Kidney (tissue), 14 donors: ENCODE measurements around the gene HOXA5. TPM values are rescaled to one million over a fixed set of nuclear protein-coding genes. Genes with fewer than 3 reads are reported as not detected.

Experiments
- DNase-seq, 5 donors: peaks; one replicate each; pipeline ENCODE4 v3.0.0-alpha.2; 2013 to 2020
- FAIRE-seq: peaks from 2 replicates; lab custom pipeline; 2012; peaks lifted over from hg19 to GRCh38; lab: Jason Lieb, UNC
- H3K27ac ChIP-seq, 2 donors: one replicate each; pipeline ENCODE4 v1.7.0; 2013; ENCODE audit warnings: low read depth in 2 of 2, low read length in 2 of 2, inconsistent platforms in 1 of 2
- H3K27me3 ChIP-seq: one replicate; pipeline ENCODE4 v1.7.1; 2013; ENCODE audit warnings: low read length, inconsistent platforms; ENCODE audit not compliant: control insufficient read depth, insufficient read depth
- H3K36me3 ChIP-seq, 3 donors: one replicate each; pipeline versions ENCODE4 v1.7.0 to v1.7.1; 2013; ENCODE audit warnings: low read length in 3 of 3, control low read depth in 1 of 3, inconsistent platforms in 1 of 3; ENCODE audit not compliant: insufficient read depth in 3 of 3, control insufficient read depth in 2 of 3
- H3K4me1 ChIP-seq, 3 donors: one replicate each; pipeline versions ENCODE4 v1.7.0 to v1.7.1; 2013; ENCODE audit warnings: low read length in 3 of 3, inconsistent platforms in 1 of 3, low read depth in 1 of 3; ENCODE audit not compliant: control insufficient read depth in 2 of 3, insufficient read depth in 2 of 3
- H3K4me3 ChIP-seq, 3 donors: one replicate each; pipeline versions ENCODE4 v1.7.0 to v1.8.1; 2013; ENCODE audit warnings: low read length in 3 of 3, control low read depth in 1 of 3, inconsistent platforms in 1 of 3
- H3K9ac ChIP-seq, 3 donors: one replicate each; pipeline versions ENCODE4 v1.7.0 to v1.7.1; 2013; ENCODE audit warnings: low read length in 3 of 3, control low read depth in 1 of 3, inconsistent platforms in 1 of 3
- H3K9me3 ChIP-seq, 3 donors: one replicate each; pipeline versions ENCODE4 v1.7.0 to v1.7.1; 2013; ENCODE audit warnings: low read length in 3 of 3, control low read depth in 1 of 3, inconsistent platforms in 1 of 3; ENCODE audit not compliant: control insufficient read depth in 2 of 3, insufficient read depth in 1 of 3
- intact Hi-C: fragments of 100-400 bp; cut with DNase I; formaldehyde crosslinking; loops from one replicate; pipeline ENCODE4 v1.11.1; 2022
- polyA plus RNA-seq: library from polyadenylated mRNA; stranded (reverse); fragments of 350-450 nt; fragmentation: Illumina TruSeq; extraction: RNeasy Lipid Tissue Mini Kit (QIAGEN cat#74804); gene quantifications from one replicate; pipeline ENCODE4 v1.2.3, GENCODE V29; 2014; ENCODE audit warnings: low read depth, low replicate concordance; ENCODE audit not compliant: insufficient read depth
- total RNA-seq: library from RNA; stranded (reverse); fragmentation: NEBNext Ultra II Directional; extraction: Animal tissue kit (Norgen Biotek cat#: 25700); gene quantifications from one replicate; pipeline ENCODE4 v1.2.1, GENCODE V29; 2021
- TF ChIP-seq, protein P1 (sequence below): IDR thresholded peaks from 3 replicates; pipeline ENCODE4 v1.5.1; 2012; ENCODE audit warnings: mild to moderate bottlenecking, moderate library complexity, borderline replicate concordance; ENCODE audit not compliant: insufficient read depth; ENCODE audit errors: extremely low read depth
- donor health status: control.
- donor health status: control.
- donor health status: control.
- donor health status: control.
- donor health status: control.
- donor health status: DM: yes; HTN: yes; CAD: no.
- donor health status: Normal renal cell carcinoma (clear cell type).

HOXA5 gene
- total and polyA plus RNA-seq, 2 donors from 2014 or later = 19.4 to 38.0 TPM

DNA sequence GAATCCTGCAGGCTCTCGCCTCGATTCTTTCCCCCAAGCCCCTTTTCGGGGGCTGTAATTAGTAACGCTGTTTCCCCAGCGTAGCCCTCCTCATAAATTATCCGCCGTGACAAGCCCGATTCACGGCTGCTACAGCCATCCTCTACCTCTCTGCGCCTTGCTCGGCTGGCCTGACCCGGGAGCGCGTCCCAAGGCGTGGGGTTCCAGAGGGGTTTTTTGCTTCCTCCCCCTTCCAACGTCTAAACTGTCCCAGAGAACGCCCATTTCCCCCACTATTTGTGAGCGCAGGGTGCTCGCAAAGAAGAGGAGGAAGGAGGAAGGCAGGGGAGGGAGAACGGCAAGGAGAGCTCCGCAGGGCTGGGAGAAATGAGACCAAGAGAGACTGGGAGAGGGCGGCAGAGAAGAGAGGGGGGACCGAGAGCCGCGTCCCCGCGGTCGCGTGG lies 880 bp downstream of the HOXA5 start:
- H3K9me3 ChIP-seq = no peaks in the 10 kb centered on the region
- H3K27me3 ChIP-seq = no peaks in the 10 kb centered on the region
- DNase-seq (peak in 2 of 5 donors; percentile 31 to 62), FAIRE-seq (no peak)
- peaks cover 4 to 18% (median 8%) of the 10 kb centered on the region in 3 donors for H3K4me1 ChIP-seq
- peak overlapping the region; percentile 62 to 97 (median 94) for H3K9ac ChIP-seq
- TF ChIP-seq, protein P1, sequence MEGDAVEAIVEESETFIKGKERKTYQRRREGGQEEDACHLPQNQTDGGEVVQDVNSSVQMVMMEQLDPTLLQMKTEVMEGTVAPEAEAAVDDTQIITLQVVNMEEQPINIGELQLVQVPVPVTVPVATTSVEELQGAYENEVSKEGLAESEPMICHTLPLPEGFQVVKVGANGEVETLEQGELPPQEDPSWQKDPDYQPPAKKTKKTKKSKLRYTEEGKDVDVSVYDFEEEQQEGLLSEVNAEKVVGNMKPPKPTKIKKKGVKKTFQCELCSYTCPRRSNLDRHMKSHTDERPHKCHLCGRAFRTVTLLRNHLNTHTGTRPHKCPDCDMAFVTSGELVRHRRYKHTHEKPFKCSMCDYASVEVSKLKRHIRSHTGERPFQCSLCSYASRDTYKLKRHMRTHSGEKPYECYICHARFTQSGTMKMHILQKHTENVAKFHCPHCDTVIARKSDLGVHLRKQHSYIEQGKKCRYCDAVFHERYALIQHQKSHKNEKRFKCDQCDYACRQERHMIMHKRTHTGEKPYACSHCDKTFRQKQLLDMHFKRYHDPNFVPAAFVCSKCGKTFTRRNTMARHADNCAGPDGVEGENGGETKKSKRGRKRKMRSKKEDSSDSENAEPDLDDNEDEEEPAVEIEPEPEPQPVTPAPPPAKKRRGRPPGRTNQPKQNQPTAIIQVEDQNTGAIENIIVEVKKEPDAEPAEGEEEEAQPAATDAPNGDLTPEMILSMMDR = no peak
- peaks cover 2 to 16% (median 7%) of the 10 kb centered on the region in 3 donors for H3K36me3 ChIP-seq
- intact Hi-C loops = no loop called here
- H3K27ac ChIP-seq = peak overlapping the region; percentile 97
- peak overlapping the region; percentile 58 to 89 (median 75) for H3K4me3 ChIP-seq

DNA sequence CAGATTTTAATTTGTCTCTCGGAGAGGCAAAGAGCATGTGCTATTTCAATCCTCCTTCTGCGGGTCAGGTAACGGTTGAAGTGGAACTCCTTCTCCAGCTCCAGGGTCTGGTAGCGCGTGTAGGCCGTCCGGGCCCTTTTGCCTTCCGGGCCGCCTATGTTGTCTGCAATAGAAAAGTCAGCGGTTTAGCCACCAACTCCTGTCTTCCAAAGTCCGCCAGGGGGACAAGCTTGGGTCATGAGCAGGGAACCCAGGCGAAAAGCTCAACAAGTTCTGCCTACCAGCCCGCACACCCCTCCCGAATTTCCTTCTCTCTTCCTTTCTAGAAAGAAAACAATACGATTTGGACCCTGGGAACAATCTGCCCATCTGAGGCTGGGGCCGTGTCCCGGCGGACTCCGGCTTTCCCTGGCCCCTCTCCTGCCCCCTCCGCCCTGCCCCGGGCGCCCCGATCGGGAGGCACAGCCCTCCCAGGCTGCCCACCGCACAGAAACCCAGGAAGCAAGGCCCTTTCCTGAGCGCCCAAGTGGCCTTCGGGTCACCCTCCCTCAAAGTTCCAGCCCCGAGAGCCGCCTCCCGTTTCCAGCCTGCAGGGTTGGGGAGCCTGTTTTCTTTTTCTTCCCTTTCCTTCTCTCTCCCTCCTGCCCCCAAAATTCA lies 1.4 kb downstream of the HOXA5 start:
- peak overlapping the region; percentile 62 to 97 (median 94) for H3K9ac ChIP-seq
- FAIRE-seq (no peak), DNase-seq (peak in 4 of 5 donors; percentile 50 to 76 (median 68))
- peaks cover 6 to 21% (median 10%) of the 10 kb centered on the region in 3 donors for H3K4me1 ChIP-seq
- peak overlapping the region; percentile 97 for H3K27ac ChIP-seq
- H3K9me3 ChIP-seq = no peaks in the 10 kb centered on the region
- TF ChIP-seq, protein P1 = peak; percentile 8
- H3K36me3 ChIP-seq = peaks cover 2 to 16% (median 7%) of the 10 kb centered on the region in 3 donors
- intact Hi-C loops = no loop called here
- H3K27me3 ChIP-seq = no peaks in the 10 kb centered on the region
- H3K4me3 ChIP-seq = peak overlapping the region; percentile 64 to 89 (median 75)

DNA sequence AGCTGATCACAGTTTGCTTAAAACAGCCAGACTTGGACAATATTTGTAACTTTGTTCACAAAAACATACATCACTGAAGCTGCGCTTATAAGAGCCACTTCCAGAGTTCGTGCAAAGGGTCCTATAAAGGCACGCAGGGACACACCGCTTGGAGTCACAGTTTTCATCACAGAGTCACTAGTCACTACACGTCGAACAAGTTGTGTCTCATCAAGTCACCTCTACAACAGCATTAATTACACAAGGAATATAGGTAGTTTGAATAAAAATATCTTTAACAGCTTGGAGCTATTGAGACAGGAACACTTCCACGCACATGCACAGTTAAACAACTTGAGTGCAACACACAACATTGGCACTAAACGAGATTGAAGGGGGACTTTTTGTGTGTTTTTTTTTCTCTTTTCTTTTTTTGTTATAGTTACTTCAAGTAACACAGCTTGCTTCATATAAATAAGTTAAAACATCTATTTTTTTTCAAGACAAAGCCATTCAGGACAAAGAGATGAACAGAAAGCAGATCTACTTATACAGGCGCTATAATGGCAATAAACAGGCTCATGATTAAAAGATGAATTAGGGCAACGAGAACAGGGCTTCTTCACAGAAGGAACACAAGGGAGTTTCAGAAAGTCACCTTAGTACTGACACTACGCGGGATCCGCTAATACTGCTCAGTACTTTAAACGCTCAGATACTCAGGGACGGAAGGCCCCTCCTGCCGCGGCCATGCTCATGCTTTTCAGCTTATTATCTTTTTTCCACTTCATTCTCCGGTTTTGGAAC lies 2.2 kb downstream of the HOXA5 start:
- no peak for FAIRE-seq
- Histone ChIP-seq H3K9ac (peak overlapping the region; percentile 61 to 97 (median 68)), H3K27me3 (no peaks in the 10 kb centered on the region), H3K36me3 (peaks cover 2 to 16% (median 7%) of the 10 kb centered on the region in 3 donors), H3K4me3 (peak overlapping the region; percentile 64 to 89 (median 75)), H3K9me3 (no peaks in the 10 kb centered on the region), H3K27ac (peak overlapping the region; percentile 97), H3K4me1 (peaks cover 4 to 22% (median 10%) of the 10 kb centered on the region in 3 donors)
- TF ChIP-seq, protein P1 = no peak
- intact Hi-C loops = no loop called here
- peak in 3 of 5 donors; percentile 25 to 58 (median 39) for DNase-seq
